Measurements from ENCODE around the gene UBE2QL1.

GRCh38 chr5:6457592-6457991, 8.9 kb downstream of the UBE2QL1 start:
- TF ChIP-seq POLR2A (IDR thresholded peaks at IDR 0.05; ENCODE audit: low read length) (no peak), GATA1 (IDR thresholded peaks at IDR 0.05; ENCODE audit: low read depth, low read length) (no peak)
